ENCODE measurements around the gene POU2F3.
"Not testable (repeated sequence)": the region's sequence is repeated elsewhere in the genome, so short reads cannot be mapped to it uniquely, and the experiment has no call there.

Gene POU2F3

DNA sequence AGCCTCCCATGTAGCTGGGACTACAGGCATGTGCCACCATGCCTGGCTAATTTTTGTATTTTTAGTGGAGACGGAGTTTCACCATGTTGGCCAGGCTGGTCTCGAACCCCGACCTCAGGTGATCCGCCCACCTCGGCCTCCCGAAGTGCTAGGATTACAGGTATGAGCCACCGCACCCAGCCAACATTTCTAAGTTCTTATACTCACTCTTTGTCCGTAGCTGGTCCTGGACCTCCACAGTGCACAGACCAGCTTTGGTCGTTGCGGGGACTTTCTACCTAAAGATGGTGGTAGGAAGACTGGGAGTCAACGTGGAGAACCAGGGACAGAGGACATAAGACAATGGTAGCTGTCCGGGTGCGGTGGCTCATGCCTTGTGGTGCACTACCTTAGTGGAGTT, 13.4 kb downstream of the POU2F3 start:
- DNase-seq (ENCODE audit: low read depth), result not testable (repeated sequence)

- no peak for DNase-seq (ENCODE audit: low read depth)
Measured at GRCh38 chr11:120254788-120255518, 15.0 kb downstream of the POU2F3 start.

- no peak for DNase-seq (ENCODE audit: low read depth)
Measured at GRCh38 chr11:120255519-120255866, 15.6 kb downstream of the POU2F3 start.

GRCh38 chr11:120256178-120256577, 16.2 kb downstream of the POU2F3 start:
- DNase-seq (ENCODE audit: low read depth), result no peak

DNA sequence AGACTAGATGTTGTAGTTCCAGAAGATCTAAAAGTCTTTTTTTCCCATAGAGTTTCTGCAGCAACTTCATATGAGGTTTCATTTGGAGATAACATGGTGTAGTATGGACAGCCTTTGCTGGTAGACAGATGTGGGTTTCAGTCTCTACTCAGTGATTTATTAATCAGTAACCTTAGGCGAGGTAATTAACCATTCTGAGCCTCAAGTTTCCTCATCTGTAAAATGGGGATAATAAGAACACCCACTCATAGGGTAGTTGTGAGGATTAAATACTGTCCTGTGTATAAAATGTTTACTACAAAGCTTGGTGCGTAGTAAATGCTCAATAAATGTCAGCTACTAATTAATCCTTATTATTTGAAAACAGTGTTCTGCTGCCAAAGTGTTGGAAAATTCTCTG, 16.8 kb downstream of the POU2F3 start:
- no peak for DNase-seq (ENCODE audit: low read depth)

DNA sequence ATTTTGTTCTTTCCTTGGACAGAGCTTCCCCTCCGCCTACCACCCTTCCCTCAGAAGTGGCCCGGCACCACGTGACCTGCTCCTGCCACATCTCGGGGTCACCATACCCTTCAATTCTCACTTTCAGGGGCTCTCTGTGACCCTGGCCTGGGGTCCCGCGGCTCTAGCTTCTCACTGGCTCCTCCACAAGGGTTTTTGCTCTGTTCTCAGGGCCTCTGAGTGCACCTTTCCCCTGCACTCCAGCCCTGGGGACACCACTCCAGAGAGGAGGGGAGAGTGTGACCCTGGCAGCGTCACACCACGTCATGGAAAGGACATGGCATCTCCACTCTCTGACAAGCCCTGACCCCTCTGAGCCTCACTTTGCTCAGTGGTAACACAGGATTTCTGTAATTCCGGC, 17.4 kb downstream of the POU2F3 start:
- DNase-seq (ENCODE audit: low read depth), result no peak

DNA sequence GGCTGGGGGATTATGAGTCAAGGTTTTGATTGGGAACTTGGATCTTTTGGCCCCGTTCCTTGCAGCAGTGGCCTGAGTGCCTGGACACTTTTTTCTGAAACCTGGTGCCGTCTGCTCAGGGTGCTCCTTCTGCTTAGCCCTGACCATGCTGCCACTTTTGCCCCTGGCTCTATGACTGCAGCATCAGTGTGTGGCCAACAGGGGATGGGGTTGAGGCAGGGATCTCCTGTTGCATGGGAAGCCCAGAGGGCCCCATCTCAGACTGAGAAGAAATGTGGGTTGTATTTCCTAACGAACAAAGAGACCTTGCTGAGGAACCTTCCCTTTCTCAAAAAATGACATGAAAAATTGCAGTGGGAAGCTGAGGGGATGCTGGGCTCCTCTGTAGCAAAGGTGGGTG, 18.7 kb downstream of the POU2F3 start:
- DNase-seq (ENCODE audit: low read depth), result no peak

DNA sequence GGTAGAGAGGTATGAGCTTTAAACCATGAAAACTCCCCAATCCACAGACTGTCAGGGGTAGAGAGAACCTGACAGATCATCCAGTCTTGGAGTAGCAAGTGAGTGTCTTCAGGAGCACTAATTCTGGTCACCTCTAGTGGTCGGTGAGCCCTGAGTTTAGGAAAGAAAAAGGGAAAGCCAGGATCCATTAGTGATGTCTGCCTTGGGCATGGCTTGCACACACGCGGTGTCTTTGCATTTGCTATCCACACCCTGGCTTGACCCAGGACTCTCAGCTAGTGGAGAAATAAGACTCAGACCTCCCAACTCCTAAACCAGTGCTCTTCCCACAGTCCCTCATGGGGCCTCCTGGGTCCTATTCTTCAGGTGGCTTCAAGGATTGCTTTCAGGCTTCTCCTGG, 19.3 kb downstream of the POU2F3 start:
- no peak for DNase-seq (ENCODE audit: low read depth)

GRCh38 chr11:120259988-120260565, 20.1 kb downstream of the POU2F3 start:
- no peak for DNase-seq (ENCODE audit: low read depth)

DNA sequence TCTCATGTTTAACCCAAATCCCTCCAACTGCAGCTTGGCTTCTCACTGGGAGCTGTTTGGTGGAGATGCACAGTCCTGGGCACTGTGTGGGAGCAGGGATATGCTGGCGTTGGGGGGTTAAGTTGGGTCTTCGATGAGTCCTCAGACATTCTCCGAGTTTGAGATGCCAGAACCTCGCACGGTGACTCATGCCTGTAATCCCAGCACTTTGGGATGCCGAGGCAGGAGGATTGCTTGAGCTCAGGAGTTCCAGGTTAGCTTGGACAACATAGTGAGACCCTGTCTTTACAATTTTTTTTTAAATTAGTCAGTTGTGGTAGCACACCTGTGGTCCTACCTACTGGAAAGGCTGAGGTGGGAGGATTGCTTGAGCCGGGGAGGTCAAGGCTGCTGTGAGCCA, 20.7 kb downstream of the POU2F3 start:
- no peak for DNase-seq (ENCODE audit: low read depth)

GRCh38 chr11:120261321-120261720, 21.4 kb downstream of the POU2F3 start:
- DNase-seq (ENCODE audit: low read depth), result no peak

DNA sequence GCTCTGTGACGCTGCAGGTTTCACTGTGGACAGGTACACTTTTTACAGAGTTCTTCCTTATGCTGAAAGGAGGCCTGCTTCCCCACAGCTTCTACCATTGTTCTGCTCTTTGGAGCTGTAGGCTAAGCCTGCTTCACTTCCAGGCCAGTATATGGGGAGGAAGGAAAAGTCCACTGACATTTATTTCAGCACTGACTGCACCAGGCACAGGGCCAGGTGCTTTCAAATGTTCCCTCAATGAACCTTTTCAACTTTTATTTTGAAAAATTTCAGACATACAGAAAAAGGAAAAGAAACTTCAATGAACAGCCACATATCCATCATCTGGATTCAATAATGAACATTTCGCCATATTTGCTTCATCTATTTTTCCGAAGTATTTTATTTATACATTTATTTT, 22.0 kb downstream of the POU2F3 start:
- DNase-seq (ENCODE audit: low read depth), result no peak

DNA sequence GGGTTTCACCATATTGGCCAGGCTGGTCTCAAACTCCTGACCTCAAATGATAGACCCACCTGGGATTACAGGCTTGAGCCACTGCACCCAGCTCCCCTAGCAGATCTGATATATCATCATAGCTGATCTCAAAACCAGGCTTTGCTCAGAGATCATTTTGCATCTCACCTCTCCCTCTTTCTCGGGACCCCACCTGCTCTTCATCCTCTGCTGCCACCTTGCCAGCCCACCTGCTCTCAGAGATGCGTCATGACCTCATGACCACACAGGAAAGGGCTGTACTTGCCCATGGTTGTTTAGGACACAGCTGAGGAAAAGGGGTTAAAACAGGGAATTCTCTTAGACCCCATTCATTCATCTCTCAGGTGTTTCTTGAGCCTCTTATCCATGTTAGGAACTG, 27.4 kb downstream of the POU2F3 start:
- DNase-seq (ENCODE audit: low read depth), result no peak

GRCh38 chr11:120268686-120269085, 28.7 kb downstream of the POU2F3 start:
- DNase-seq (ENCODE audit: low read depth), result no peak

GRCh38 chr11:120270386-120270785, 30.4 kb downstream of the POU2F3 start:
- DNase-seq (ENCODE audit: low read depth), result no peak

GRCh38 chr11:120271672-120272071, 31.7 kb downstream of the POU2F3 start:
- no peak for DNase-seq (ENCODE audit: low read depth)

- DNase-seq (ENCODE audit: low read depth), result peak; percentile 70
Measured at GRCh38 chr11:120272303-120272702, 32.4 kb downstream of the POU2F3 start.

GRCh38 chr11:120273432-120273831, 33.5 kb downstream of the POU2F3 start:
- DNase-seq (ENCODE audit: low read depth), result peak; percentile 6

DNA sequence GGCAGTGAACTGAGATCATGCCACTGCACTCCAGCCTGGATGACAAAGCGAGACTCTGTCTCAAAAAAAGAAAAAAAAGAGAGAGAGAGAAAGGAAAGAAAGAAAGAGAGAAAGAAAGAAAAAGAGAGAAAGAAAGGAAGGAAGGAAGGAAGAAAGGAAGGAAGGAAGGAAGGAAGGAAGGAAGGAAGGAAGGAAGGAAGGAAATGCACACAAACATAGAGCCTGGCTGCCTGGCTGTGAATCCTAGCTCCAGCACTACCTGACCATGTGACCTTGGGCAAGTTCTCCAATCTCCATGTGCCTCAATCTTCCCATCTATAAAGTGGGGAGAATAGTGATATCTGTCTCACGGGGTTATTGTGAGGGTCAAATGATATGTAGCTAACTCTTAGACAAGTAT, 34.0 kb downstream of the POU2F3 start:
- DNase-seq (ENCODE audit: low read depth), result not testable (repeated sequence)

GRCh38 chr11:120279502-120279901, 39.6 kb downstream of the POU2F3 start:
- DNase-seq (ENCODE audit: low read depth), result no peak

- no peak for DNase-seq (ENCODE audit: low read depth)
Measured at GRCh38 chr11:120280600-120281051, 40.7 kb downstream of the POU2F3 start.

GRCh38 chr11:120281143-120281795, 41.3 kb downstream of the POU2F3 start:
- no peak for DNase-seq (ENCODE audit: low read depth)

DNA sequence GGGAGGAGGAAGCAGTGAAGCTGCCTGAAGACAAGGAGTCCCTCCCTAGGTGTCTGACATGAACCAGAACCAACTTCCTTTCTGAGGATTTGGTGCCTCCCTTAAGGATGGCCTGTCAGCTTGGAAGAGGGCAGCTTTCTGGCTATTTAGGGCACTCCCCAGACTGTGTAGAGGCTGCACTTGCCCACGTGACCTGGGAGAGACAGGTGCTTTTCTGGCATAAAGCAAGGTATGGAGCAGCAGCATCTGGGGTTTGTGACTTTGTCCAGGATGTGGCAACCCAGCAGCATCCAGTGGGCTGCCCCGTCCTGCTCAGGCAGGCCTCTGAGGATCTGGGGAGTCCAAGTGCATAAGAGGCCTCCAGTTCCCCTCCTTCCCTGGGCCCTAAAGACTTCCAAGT, 43.2 kb downstream of the POU2F3 start:
- no peak for DNase-seq (ENCODE audit: low read depth)

DNA sequence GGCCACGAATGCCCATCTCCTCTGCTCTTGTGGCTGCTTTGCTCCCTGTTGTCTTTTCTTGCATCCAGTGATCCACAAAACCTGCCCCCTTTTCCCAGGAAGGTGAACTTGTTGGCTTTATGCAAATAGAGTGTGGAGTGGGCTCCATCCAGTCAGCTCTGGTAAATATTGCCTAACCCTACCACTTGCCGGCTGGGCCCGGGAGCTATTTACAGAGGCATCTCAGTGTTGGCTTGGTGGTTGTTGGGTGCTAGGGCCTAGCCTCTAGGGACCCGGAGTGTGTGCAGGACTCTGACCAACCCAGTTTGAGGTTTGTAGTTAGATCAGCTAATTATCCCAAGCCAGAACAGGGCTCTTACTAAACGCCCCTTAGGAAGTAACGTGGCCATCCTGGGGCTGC, 44.3 kb downstream of the POU2F3 start:
- no peak for DNase-seq (ENCODE audit: low read depth)

Measured in stromal cell of bone marrow (primary cell).